T-helper 17 cell (primary cell): ENCODE measurements around the gene ANKS3. TPM values are rescaled to one million over a fixed set of nuclear protein-coding genes. Genes with fewer than 3 reads are reported as not detected.
"Not testable (repeated sequence)": the region's sequence is repeated elsewhere in the genome, so short reads cannot be mapped to it uniquely, and the experiment has no call there.

Experiments used
- ATAC-seq: fragments of 150-1000 bp; cut with Tn5 transposase; 2 replicates; pipeline ENCODE4 v1.10.0; 2021; ENCODE audit warnings: mild to moderate bottlenecking, moderate library complexity
- DNase-seq, 3 donors: peaks; one replicate each; pipeline versions ENCODE4 v3.0.0 to v3.0.0-alpha.2; 2020 to 2021
- H3K9me3 ChIP-seq: one replicate; pipeline ENCODE4 v1.7.0; 2013; ENCODE audit warnings: low read length, mild to moderate bottlenecking; ENCODE audit not compliant: control insufficient read depth, poor library complexity, severe bottlenecking
- H3K27ac Mint-ChIP-seq: one replicate; pipeline ENCODE4 v1.8.0; 2022; ENCODE audit warnings: mild to moderate bottlenecking, moderate library complexity, mixed read lengths
- H3K27me3 Mint-ChIP-seq: one replicate; pipeline ENCODE4 v1.8.0; 2022; ENCODE audit warnings: mixed read lengths
- H3K36me3 Mint-ChIP-seq: one replicate; pipeline ENCODE4 v1.8.0; 2022; ENCODE audit warnings: low read depth, mixed read lengths
- H3K4me1 Mint-ChIP-seq: one replicate; pipeline ENCODE4 v1.8.0; 2022; ENCODE audit warnings: mild to moderate bottlenecking, mixed read lengths
- H3K4me3 Mint-ChIP-seq: one replicate; pipeline ENCODE4 v1.8.0; 2022; ENCODE audit warnings: mild to moderate bottlenecking, moderate library complexity, mixed read lengths
- total RNA-seq, 4 donors: library from RNA in 2 of 4; stranded (reverse) in 2 of 4; gene quantifications; one replicate each; pipeline ENCODE4 v1.2.3 and lab custom pipeline; 2022 to 2026

ANKS3 gene
- total RNA-seq, 2 donors from 2014 or later: 15.6 to 20.0 TPM

- H3K36me3 Mint-ChIP-seq: no peaks in the 10 kb centered on the region
- no peaks in the 10 kb centered on the region for H3K9me3 ChIP-seq
- no peak for DNase-seq
- H3K27ac Mint-ChIP-seq: no peak overlapping the region
- H3K4me3 Mint-ChIP-seq: no peak overlapping the region
- ATAC-seq: no peak
- H3K4me1 Mint-ChIP-seq: peaks cover 12% of the 10 kb centered on the region
- no peaks in the 10 kb centered on the region for H3K27me3 Mint-ChIP-seq
Observed at GRCh38 chr16:4654011-4654963, 79.8 kb downstream of the ANKS3 start.

- peaks cover 13% of the 10 kb centered on the region for H3K4me1 Mint-ChIP-seq
Observed at GRCh38 chr16:4652561-4652960, 81.5 kb downstream of the ANKS3 start.

GRCh38 chr16:4651827-4652226 is 82.2 kb downstream of the ANKS3 start:
- Mint-ChIP-seq H3K4me3 (no peak overlapping the region), H3K4me1 (peaks cover 13% of the 10 kb centered on the region), H3K27ac (no peak overlapping the region), H3K27me3 (no peaks in the 10 kb centered on the region), H3K36me3 (no peaks in the 10 kb centered on the region)
- no peaks in the 10 kb centered on the region for H3K9me3 ChIP-seq
- ATAC-seq (no peak), DNase-seq (no peak)

More at GRCh38 chr16:4652561-4652960, 81.5 kb downstream of the ANKS3 start:
- no peak overlapping the region for H3K4me3 Mint-ChIP-seq
- DNase-seq (no peak), ATAC-seq (no peak)
- H3K36me3 Mint-ChIP-seq: no peaks in the 10 kb centered on the region
- no peaks in the 10 kb centered on the region for H3K27me3 Mint-ChIP-seq
- H3K27ac Mint-ChIP-seq: no peak overlapping the region
- no peaks in the 10 kb centered on the region for H3K9me3 ChIP-seq

GRCh38 chr16:4650443-4651074 is 83.5 kb downstream of the ANKS3 start:
- H3K27ac Mint-ChIP-seq: peak overlapping the region; percentile 86
- not testable (repeated sequence) for H3K9me3 ChIP-seq, H3K36me3 Mint-ChIP-seq, H3K27me3 Mint-ChIP-seq
- DNase-seq (peak; percentile 59 to 74 (median 61)), ATAC-seq (peak; percentile 81)
- H3K4me1 Mint-ChIP-seq: peaks cover 13% of the 10 kb centered on the region
- peak overlapping the region; percentile 19 for H3K4me3 Mint-ChIP-seq

- Mint-ChIP-seq H3K36me3 (no peaks in the 10 kb centered on the region), H3K4me1 (peaks cover 17% of the 10 kb centered on the region), H3K4me3 (peak overlapping the region; percentile 19), H3K27ac (peak overlapping the region; percentile 86), H3K27me3 (no peaks in the 10 kb centered on the region)
- ATAC-seq: peak; percentile 39
- no peak for DNase-seq
- H3K9me3 ChIP-seq: no peaks in the 10 kb centered on the region
Observed at GRCh38 chr16:4649744-4650442, 84.2 kb downstream of the ANKS3 start.

GRCh38 chr16:4648917-4649316 is 85.2 kb downstream of the ANKS3 start:
- H3K4me3 Mint-ChIP-seq: no peak overlapping the region
- peak overlapping the region; percentile 56 for H3K27ac Mint-ChIP-seq
- no peak for ATAC-seq
- H3K4me1 Mint-ChIP-seq: peaks cover 17% of the 10 kb centered on the region
- no peaks in the 10 kb centered on the region for H3K27me3 Mint-ChIP-seq
- H3K9me3 ChIP-seq: no peaks in the 10 kb centered on the region
- DNase-seq: no peak
- no peaks in the 10 kb centered on the region for H3K36me3 Mint-ChIP-seq

GRCh38 chr16:4647644-4647980 is 86.5 kb downstream of the ANKS3 start:
- ATAC-seq (no peak), DNase-seq (no peak)
- H3K4me3 Mint-ChIP-seq: no peak overlapping the region
- H3K27me3 Mint-ChIP-seq: no peaks in the 10 kb centered on the region
- H3K4me1 Mint-ChIP-seq: peaks cover 19% of the 10 kb centered on the region
- H3K9me3 ChIP-seq: no peaks in the 10 kb centered on the region
- no peak overlapping the region for H3K27ac Mint-ChIP-seq
- H3K36me3 Mint-ChIP-seq: no peaks in the 10 kb centered on the region

GRCh38 chr16:4646773-4647643 is 87.1 kb downstream of the ANKS3 start:
- Mint-ChIP-seq H3K27me3 (no peaks in the 10 kb centered on the region), H3K27ac (no peak overlapping the region), H3K4me3 (no peak overlapping the region), H3K4me1 (peaks cover 19% of the 10 kb centered on the region), H3K36me3 (no peaks in the 10 kb centered on the region)
- DNase-seq (no peak), ATAC-seq (peak; percentile 39)
- H3K9me3 ChIP-seq: no peaks in the 10 kb centered on the region

Other genes starting within 250 kb of the ANKS3 start
- 10 to 100 TPM; 20.2 to 29.5 TPM for gene CDIP1, start 195.5 kb downstream of the ANKS3 start, total RNA-seq
- under 1 TPM; 0.08 to 0.20 TPM for gene C16orf96, start 177.9 kb downstream of the ANKS3 start, total RNA-seq
- gene UBALD1, start 119.4 kb downstream of the ANKS3 start, total RNA-seq: 10 to 100 TPM; 25.8 to 26.6 TPM
- gene MGRN1, start 109.4 kb downstream of the ANKS3 start, total RNA-seq: 10 to 100 TPM; 69.3 to 74.7 TPM
- gene NUDT16L1, start 40.7 kb downstream of the ANKS3 start, total RNA-seq: 10 to 100 TPM; 44.7 to 49.6 TPM
- gene DNAAF8, start 266 bp upstream of the ANKS3 start, total RNA-seq: not detected
- gene ZNF500, start 32.9 kb upstream of the ANKS3 start, total RNA-seq: 10 to 100 TPM; 10.1 to 15.8 TPM
- gene SEPTIN12, start 54.1 kb upstream of the ANKS3 start, total RNA-seq: not detected
- gene SMIM22, start 61.1 kb upstream of the ANKS3 start, total RNA-seq: not detected
- 10 to 100 TPM; 15.0 to 21.2 TPM for gene ROGDI, start 68.4 kb upstream of the ANKS3 start, total RNA-seq
- gene GLYR1, start 113.0 kb upstream of the ANKS3 start, total RNA-seq: 100 to 1,000 TPM in 1 of 2 donors, 10 to 100 TPM in 1; 91.9 to 108 TPM
- gene UBN1, start 113.2 kb upstream of the ANKS3 start, total RNA-seq: 10 to 100 TPM; 47.5 to 69.8 TPM
- gene PPL, start 202.9 kb upstream of the ANKS3 start, total RNA-seq: not detected
- 10 to 100 TPM in 1 of 2 donors, under 1 TPM in 1; 0.45 to 13.9 TPM for gene SEC14L5, start 224.1 kb upstream of the ANKS3 start, total RNA-seq